Vagina (tissue), 2 donors: ENCODE data around the gene MACROD2. TPM values are rescaled to one million over a fixed set of nuclear protein-coding genes. Genes with fewer than 3 reads are reported as not detected.
"Not testable (repeated sequence)": the region's sequence is repeated elsewhere in the genome, so short reads cannot be mapped to it uniquely, and the experiment has no call there.

ENCODE experiments used
- DNase-seq, 2 donors: peaks; one replicate each; pipeline ENCODE4 v3.0.0-alpha.2; 2017; ENCODE audit errors: extremely low spot score in 2 of 2
- H3K27ac ChIP-seq: fragments of 200-600 bp; sonication (generic); one replicate; pipeline ENCODE4 v1.5.1; 2019
- H3K27me3 ChIP-seq: fragments of 200-600 bp; sonication (generic); one replicate; pipeline ENCODE4 v1.5.1; 2019
- H3K36me3 ChIP-seq, 2 donors: fragments of 200-600 bp; sonication (generic); one replicate each; pipeline ENCODE4 v1.5.1; 2017 to 2019
- H3K4me1 ChIP-seq: fragments of 200-600 bp; sonication (generic); one replicate; pipeline ENCODE4 v1.5.1; 2019
- H3K4me3 ChIP-seq, 2 donors: fragments of 200-600 bp; sonication (generic); 1 replicate in 1 of 2; 2 replicates in 1 of 2; pipeline ENCODE4 v1.5.1; 2016 to 2019
- H3K9me3 ChIP-seq: fragments of 200-600 bp; sonication (generic); one replicate; pipeline ENCODE4 v1.5.1; 2019
- CTCF ChIP-seq, 3 experiments: fragments of 450-650 bp in 2 of 3; fragments of 200-600 bp in 1 of 3; sonication (generic) in 1 of 3; IDR thresholded peaks; one replicate each; pipeline ENCODE4 v1.5.1; 2017 to 2019; ENCODE audit warnings: antibody characterized with exemption in 3 of 3, mild to moderate bottlenecking in 2 of 3, moderate library complexity in 2 of 3
- POLR2A ChIP-seq, 2 donors: fragments of 450-650 bp; IDR thresholded peaks; one replicate each; pipeline ENCODE4 v1.6.1; 2017; ENCODE audit warnings: antibody characterized with exemption in 2 of 2, mild to moderate bottlenecking in 2 of 2, moderate library complexity in 2 of 2
- POLR2AphosphoS5 ChIP-seq, 2 donors: sonication (generic); formaldehyde crosslinking; IDR thresholded peaks; one replicate each; pipeline ENCODE4 v1.9.0; 2017; ENCODE audit warnings: antibody characterized with exemption in 2 of 2, mild to moderate bottlenecking in 2 of 2, low read depth in 1 of 2; ENCODE audit not compliant: insufficient read depth in 1 of 2
- intact Hi-C: fragments of 100-400 bp; cut with DNase I; formaldehyde crosslinking; loops from one replicate; pipeline ENCODE4 v1.15.1; 2023
- total RNA-seq: library from RNA; depleted of rRNA; stranded (reverse); fragments of >200 nt; gene quantifications from one replicate; pipeline ENCODE4 v1.2.3, GENCODE V29; 2016

The MACROD2 gene
- total RNA-seq, 1 donor from 2014 or later: 12.5 TPM

GRCh38 chr20:16011519-16011918, 2016.2 kb downstream of the MACROD2 start:
- H3K27me3 ChIP-seq: no peaks in the 10 kb centered on the region
- intact Hi-C loops: no loop called here

GRCh38 chr20:16012934-16013333, 2017.6 kb downstream of the MACROD2 start:
- DNase-seq, H3K4me1 ChIP-seq, H3K4me3 ChIP-seq, H3K27me3 ChIP-seq, intact Hi-C loops, H3K36me3 ChIP-seq, H3K27ac ChIP-seq, H3K9me3 ChIP-seq: not testable (repeated sequence)

More at GRCh38 chr20:16011519-16011918, 2016.2 kb downstream of the MACROD2 start:
- no peaks in the 10 kb centered on the region for H3K4me1 ChIP-seq
- no peak overlapping the region for H3K27ac ChIP-seq
- no peaks in the 10 kb centered on the region for H3K36me3 ChIP-seq
- DNase-seq: no peak
- no peaks in the 10 kb centered on the region for H3K9me3 ChIP-seq
- no peak for TF ChIP-seq POLR2A (IDR thresholded peaks at IDR 0.05)
- no peak for TF ChIP-seq CTCF (IDR thresholded peaks at IDR 0.05)
- TF ChIP-seq POLR2AphosphoS5 (IDR thresholded peaks at IDR 0.05; ENCODE audit: insufficient read depth in 1 of 2, low read depth in 1 of 2): no peak
- no peak overlapping the region for H3K4me3 ChIP-seq

- Histone ChIP-seq H3K4me1 (no peaks in the 10 kb centered on the region), H3K9me3 (no peaks in the 10 kb centered on the region), H3K27ac (no peak overlapping the region), H3K36me3 (no peaks in the 10 kb centered on the region), H3K27me3 (no peaks in the 10 kb centered on the region), H3K4me3 (no peak overlapping the region)
- TF ChIP-seq POLR2A (IDR thresholded peaks at IDR 0.05): no peak
- TF ChIP-seq CTCF (IDR thresholded peaks at IDR 0.05): no peak
- TF ChIP-seq POLR2AphosphoS5 (IDR thresholded peaks at IDR 0.05; ENCODE audit: insufficient read depth in 1 of 2, low read depth in 1 of 2): no peak
- intact Hi-C loops: no loop called here
- DNase-seq: no peak
Observed at GRCh38 chr20:16013631-16014030, 2018.3 kb downstream of the MACROD2 start.

- Histone ChIP-seq H3K4me3 (no peak overlapping the region), H3K4me1 (no peaks in the 10 kb centered on the region), H3K27ac (no peak overlapping the region), H3K27me3 (no peaks in the 10 kb centered on the region), H3K9me3 (no peaks in the 10 kb centered on the region), H3K36me3 (no peaks in the 10 kb centered on the region)
- TF ChIP-seq POLR2A (IDR thresholded peaks at IDR 0.05) (no peak), CTCF (IDR thresholded peaks at IDR 0.05) (no peak)
- no peak for DNase-seq
- intact Hi-C loops: no loop called here
Observed at GRCh38 chr20:16014436-16014835, 2019.1 kb downstream of the MACROD2 start.

GRCh38 chr20:16017656-16018055, 2022.3 kb downstream of the MACROD2 start:
- TF ChIP-seq POLR2A (IDR thresholded peaks at IDR 0.05): no peak
- TF ChIP-seq POLR2AphosphoS5 (IDR thresholded peaks at IDR 0.05; ENCODE audit: insufficient read depth in 1 of 2, low read depth in 1 of 2): no peak
- no peak for TF ChIP-seq CTCF (IDR thresholded peaks at IDR 0.05)
- no peak overlapping the region for H3K4me3 ChIP-seq
- no peaks in the 10 kb centered on the region for H3K27me3 ChIP-seq
- no peaks in the 10 kb centered on the region for H3K9me3 ChIP-seq
- H3K27ac ChIP-seq: no peak overlapping the region
- H3K36me3 ChIP-seq: no peaks in the 10 kb centered on the region
- DNase-seq: no peak
- intact Hi-C loops: no loop called here
- H3K4me1 ChIP-seq: no peaks in the 10 kb centered on the region

GRCh38 chr20:16018881-16019280, 2023.6 kb downstream of the MACROD2 start:
- no peaks in the 10 kb centered on the region for H3K36me3 ChIP-seq
- no peaks in the 10 kb centered on the region for H3K27me3 ChIP-seq
- no peak overlapping the region for H3K4me3 ChIP-seq
- no peak for DNase-seq
- no peak for TF ChIP-seq POLR2A (IDR thresholded peaks at IDR 0.05)
- no peak for TF ChIP-seq POLR2AphosphoS5 (IDR thresholded peaks at IDR 0.05; ENCODE audit: insufficient read depth in 1 of 2, low read depth in 1 of 2)
- no peak for TF ChIP-seq CTCF (IDR thresholded peaks at IDR 0.05)
- H3K4me1 ChIP-seq: no peaks in the 10 kb centered on the region
- H3K27ac ChIP-seq: no peak overlapping the region
- H3K9me3 ChIP-seq: no peaks in the 10 kb centered on the region
- intact Hi-C loops: no loop called here
